ENCODE results near the gene ZNF511.

DNA sequence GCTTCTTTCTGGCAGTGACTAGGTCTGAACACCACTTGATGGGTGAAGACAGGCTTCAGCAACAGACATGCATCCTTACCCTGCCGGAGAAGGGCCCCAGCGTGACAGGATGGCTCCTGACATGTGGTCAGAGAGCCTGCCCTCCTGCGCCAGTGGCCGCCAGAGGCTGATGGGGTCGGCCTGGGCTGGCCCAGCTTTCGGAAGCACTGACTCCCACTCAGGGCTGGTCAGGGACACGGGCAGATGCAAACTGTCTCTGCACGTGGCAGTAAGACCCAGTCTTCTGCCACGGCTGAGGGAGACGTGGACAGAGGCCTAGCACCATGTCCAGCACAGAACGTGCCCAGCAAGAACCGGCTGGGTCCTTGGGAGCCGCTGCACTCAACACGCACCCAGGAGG is 10.2 kb upstream of the ZNF511 start:
- TF ChIP-seq, protein P1, sequence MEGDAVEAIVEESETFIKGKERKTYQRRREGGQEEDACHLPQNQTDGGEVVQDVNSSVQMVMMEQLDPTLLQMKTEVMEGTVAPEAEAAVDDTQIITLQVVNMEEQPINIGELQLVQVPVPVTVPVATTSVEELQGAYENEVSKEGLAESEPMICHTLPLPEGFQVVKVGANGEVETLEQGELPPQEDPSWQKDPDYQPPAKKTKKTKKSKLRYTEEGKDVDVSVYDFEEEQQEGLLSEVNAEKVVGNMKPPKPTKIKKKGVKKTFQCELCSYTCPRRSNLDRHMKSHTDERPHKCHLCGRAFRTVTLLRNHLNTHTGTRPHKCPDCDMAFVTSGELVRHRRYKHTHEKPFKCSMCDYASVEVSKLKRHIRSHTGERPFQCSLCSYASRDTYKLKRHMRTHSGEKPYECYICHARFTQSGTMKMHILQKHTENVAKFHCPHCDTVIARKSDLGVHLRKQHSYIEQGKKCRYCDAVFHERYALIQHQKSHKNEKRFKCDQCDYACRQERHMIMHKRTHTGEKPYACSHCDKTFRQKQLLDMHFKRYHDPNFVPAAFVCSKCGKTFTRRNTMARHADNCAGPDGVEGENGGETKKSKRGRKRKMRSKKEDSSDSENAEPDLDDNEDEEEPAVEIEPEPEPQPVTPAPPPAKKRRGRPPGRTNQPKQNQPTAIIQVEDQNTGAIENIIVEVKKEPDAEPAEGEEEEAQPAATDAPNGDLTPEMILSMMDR (conservative IDR thresholded peaks at IDR 0.05 in 1 of 2, IDR thresholded peaks at IDR 0.05 in 1 of 2; ENCODE audit: extremely low read depth in 1 of 2, insufficient read depth in 1 of 2, low read depth in 1 of 2, low read length in 2 of 2), result no peak
- TF ChIP-seq EZH2 (IDR thresholded peaks at IDR 0.05; ENCODE audit: borderline replicate concordance, low read length), result no peak
